Fibroblast of skin of back (primary cell): Measurements from ENCODE around the gene CPTP.
A peak's percentile ranks its signal among the peaks of the same experiment; 100 is the strongest.

Experiments used
- DNase-seq: peaks from one replicate; pipeline ENCODE4 v3.0.0-alpha.2; 2013

CPTP gene

DNA sequence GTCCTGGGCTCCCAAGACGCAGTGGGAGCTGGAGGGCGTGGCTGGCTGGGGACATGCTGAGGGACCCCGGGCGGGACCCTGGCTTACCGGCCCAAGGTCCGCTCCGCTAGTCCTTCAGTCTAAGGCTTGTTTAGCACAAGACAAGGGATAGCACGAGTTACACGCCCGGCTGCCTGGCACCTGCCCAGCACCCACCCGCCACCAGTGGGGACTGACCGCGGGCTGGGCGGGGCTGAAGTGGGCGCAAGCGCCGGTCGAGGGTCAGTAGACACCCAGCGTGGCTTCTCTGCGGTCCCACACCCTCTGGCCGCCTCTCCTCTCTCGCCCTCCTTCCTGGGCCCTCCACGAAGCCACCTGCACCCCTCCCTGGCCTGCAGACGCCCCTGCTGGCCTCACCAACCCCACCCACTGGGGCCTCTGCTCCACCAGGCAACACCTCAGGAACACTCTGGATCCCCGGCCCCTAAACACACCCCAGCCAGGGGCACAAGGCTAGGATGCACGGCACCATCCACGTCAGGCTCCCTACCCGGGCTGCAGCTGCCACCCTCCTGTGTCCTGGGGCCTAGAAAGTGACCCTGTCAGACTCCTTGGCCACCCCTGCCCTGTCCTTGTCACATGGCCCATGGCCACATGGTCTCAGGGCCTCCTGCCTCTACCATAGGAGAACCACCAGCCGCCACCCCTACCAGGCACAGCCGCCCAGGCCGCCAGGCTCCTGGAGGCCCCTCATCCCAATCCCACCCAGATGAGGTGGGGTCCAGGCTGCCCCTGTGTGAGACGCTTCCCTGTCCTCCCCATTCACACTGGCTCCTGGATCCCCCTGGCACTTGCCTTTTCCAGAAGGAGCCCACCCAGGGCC lies 12.6 kb downstream of the CPTP start:
- no peak for DNase-seq

- DNase-seq = no peak
These were observed 13.2 kb downstream of the CPTP start for GRCh38 chr1:1337793-1338147.

GRCh38 chr1:1338278-1338677 lies 13.7 kb downstream of the CPTP start:
- no peak for DNase-seq

DNA sequence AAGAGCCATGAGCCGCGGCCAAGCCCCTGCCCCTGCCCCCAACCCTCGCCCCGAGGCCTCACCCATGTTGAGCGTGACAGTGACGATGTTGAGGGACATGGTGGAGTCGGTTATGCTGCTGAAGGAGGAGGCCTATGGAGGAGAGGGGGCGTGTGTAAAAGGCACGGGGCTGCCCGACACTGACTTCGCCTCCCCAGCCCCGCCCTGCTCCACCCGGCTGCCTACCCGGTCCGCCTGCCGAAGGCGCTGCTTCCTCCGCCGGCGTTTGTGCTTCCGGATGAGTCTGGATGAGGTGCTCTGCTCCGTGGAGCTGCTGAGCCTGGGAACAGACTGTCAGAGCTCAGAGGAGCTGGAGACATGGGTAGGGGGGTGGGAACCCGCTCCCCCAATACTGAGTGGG lies 15.6 kb downstream of the CPTP start:
- DNase-seq = no peak

DNA sequence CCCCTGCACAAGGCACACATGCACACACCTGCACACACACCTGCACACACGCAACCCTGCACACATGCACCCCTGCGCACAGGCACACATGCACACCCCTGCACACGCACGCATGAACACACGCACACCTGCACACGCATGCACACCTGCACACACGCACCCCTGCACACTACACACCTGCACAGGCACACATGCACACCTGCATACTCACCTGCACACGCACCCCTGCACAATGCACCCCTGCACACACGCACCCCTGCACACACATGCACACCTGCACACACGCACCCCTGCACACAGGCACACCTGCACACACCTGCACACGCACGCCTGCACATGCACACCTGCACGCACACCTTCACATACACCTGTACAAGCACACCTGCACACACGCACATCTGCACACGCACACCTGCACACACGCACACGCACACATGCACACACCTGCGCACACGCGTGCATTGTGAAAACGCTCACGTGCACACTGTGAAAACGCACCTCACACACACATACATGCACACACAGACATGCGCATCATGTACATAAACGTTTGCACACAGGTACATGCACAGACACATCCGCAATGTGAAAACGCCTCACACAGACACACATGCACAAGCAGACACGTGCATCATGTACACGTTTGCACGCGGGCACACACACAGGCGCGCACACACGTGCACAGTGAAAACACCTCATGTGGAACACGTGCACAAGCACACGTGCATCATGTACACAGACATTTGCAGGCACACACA lies 16.4 kb downstream of the CPTP start:
- no peak for DNase-seq

GRCh38 chr1:1341549-1342021 lies 17.0 kb downstream of the CPTP start:
- no peak for DNase-seq

- no peak for DNase-seq
These were observed 17.5 kb downstream of the CPTP start for GRCh38 chr1:1342061-1342562.

DNA sequence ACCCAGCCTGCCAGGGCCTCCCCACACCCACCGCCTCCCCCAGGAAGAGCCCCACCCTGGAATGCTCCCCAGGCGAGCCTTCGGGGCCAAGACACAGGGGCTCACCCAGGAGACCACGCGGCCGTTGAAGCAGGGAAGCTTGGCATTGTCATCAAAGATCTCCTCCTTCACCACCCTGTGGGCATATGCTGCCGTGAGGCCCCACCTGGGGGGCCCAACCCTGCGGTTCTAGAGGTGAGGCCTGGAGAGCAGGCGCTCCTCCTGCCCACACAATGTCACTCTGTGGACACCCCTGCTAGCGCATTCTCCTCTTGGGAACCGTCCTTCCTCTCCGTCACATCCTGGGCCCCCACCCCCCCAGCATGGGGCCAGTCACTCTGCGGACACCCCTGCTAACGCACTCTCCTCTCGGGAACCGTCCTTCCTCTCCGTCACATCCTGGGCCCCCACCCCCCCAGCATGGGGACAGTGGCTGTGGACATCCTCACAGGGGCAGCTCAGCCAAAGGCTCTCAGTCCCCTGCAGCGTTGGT lies 18.0 kb downstream of the CPTP start:
- no peak for DNase-seq

DNA sequence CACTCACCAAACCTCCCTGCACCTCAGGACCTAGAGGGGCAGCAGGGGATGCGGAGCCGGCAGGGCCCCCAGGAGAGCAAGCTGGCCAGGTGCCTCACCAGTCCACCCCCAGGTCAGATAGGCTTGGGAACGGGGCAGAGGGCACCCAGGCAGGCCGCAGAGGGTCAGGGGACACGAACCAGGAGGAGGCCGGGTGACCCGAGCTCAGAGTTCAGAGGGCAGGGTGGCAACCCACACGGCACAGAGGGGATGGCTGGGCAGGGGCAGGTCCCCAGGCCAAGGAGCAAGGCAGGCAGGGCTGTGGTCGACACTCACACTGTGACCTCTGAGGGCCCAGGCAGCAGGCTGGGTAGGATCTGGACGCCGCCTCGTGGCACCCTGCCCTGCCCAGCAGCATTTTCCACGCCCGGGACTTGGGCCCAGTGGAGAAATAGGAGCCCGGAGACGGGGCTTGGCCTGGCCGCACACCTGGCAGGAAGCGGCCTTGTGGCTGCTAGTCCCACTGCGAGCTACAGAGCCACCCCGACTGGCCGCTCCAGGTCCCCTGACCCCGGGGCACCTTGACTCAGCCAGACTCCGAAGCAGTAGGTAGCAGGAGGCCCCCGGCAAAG lies 19.3 kb downstream of the CPTP start:
- no peak for DNase-seq

DNA sequence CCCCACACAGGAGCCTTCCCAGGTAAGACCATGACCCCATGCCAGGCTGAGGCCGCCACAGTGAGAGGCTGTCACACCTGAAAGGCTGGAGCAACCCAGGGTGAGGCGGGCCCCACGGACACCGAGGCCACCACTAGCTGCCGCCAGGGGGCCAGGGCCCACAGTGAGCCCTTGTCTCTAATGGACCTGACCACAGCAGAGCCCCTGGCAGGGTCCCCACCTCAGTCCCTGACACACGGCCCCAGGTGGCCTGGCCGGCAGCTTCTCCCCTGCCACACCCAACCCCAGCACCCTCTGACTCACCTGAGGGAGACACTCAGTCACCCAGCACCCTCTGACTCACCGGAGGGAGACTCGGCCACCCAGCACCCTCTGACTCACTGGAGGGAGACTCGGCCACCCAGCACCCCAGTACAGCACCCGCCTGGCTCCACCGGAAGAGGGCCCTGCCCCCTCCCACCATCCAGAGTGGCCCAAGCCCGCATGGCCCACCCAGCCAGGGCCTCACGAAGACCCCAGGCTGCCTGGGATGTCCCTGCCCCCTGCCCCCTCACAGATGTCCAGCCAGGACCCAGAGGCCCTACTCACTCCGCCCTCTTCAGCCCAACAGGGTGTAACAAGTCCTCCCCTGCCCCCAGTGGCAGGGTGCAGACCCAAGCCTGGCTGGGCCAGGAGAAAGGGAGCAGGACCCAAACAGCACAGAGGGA lies 20.2 kb downstream of the CPTP start:
- DNase-seq = peak; percentile 81

GRCh38 chr1:1345384-1345783 lies 20.8 kb downstream of the CPTP start:
- no peak for DNase-seq

DNA sequence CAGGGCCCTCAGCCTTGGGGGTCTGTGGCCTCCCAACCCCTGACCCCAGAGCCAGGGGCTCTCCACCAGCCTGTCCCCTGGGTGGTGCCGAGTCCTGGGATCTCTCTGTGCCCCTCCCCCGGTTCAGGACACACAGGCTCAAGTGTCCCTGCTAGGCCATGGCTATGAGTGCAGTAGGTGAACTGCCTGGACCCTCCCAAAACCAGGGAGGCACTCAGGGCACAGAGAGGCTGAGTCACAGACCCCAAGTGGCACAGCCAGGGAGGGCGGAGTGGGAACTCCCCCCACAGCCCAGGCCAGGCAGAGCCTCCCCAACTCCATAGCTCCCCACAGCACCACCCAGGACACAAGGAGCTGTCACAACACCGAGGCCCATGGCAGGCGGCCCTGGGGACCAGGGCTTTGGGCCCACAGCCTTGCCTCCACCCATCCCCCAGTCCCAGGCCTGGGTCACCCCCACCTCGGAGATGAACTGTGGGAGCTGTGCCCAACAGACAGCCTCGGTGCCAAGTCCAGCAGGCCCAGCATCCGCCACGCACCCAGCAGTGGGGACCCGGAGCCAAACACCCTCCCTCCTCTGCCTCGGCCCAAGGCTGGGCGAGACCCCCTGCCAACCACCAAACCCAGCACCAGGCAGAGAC lies 21.4 kb downstream of the CPTP start:
- no peak for DNase-seq

DNA sequence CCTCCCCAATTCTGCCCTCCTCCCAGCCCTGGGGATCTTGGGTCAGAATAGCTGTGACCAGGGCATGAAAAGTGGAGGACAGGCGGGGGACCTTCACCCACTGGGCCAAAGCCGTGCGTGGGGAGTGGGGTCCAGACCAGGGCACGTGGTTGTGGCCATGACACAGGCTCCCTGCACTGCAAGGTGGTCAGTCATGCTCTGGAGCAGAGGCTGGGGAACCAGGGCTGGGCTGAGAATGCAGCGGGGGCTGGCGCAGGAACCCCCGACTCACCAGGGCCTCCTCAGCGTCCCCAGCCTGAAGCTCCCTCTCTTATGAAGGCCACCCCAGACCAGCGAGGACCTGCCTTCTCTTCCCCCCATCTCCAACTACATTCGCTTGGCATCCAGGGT lies 21.9 kb downstream of the CPTP start:
- DNase-seq = no peak

- no peak for DNase-seq
These were observed 22.5 kb downstream of the CPTP start for GRCh38 chr1:1347026-1347595.

DNA sequence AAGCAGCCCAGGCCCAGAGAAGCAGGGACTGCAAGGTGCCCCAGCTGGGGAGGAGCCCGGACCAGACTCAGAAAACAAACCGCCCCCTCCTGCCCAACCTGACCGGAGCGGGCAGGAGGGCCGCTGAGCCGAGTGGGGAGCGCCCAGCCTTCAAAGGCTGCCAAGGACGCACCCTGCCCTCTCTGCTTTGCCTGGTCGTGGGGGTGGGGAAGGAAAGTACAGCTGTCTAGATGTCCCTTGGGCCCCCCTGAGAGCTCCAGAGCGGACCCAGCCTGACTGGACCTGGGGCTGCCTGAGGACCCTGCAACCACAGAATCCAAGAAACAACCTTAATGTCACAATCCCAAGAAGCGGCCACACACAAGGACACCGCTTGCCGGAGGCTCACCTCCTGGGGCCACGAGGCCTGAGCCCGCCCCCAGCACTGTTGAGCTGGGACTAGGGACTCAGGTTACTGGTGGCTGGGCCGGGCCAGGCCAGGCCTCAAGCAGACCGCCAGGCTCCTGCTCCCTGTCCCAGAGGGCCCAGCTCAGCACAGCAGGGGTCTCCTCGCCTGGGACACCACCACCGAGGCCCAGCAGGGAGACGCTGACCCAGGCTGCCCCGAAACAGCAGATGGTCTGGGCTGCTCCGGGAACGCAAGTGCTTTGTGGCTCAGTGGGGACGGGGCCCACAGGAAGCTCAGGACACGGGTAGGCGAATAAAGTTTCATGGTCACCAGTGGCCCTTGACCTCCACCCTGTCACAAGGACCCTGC lies 23.2 kb downstream of the CPTP start:
- no peak for DNase-seq

- no peak for DNase-seq
These were observed 24.0 kb downstream of the CPTP start for GRCh38 chr1:1348420-1349255.

GRCh38 chr1:1349256-1350012 lies 24.8 kb downstream of the CPTP start, which contains the start of gene DVL1:
Gene DVL1, minus strand, starts transcription at chr1:1349418. Its CDS starts 353 bp downstream, at chr1:1349065.
- peak; percentile 70 for DNase-seq

DNA sequence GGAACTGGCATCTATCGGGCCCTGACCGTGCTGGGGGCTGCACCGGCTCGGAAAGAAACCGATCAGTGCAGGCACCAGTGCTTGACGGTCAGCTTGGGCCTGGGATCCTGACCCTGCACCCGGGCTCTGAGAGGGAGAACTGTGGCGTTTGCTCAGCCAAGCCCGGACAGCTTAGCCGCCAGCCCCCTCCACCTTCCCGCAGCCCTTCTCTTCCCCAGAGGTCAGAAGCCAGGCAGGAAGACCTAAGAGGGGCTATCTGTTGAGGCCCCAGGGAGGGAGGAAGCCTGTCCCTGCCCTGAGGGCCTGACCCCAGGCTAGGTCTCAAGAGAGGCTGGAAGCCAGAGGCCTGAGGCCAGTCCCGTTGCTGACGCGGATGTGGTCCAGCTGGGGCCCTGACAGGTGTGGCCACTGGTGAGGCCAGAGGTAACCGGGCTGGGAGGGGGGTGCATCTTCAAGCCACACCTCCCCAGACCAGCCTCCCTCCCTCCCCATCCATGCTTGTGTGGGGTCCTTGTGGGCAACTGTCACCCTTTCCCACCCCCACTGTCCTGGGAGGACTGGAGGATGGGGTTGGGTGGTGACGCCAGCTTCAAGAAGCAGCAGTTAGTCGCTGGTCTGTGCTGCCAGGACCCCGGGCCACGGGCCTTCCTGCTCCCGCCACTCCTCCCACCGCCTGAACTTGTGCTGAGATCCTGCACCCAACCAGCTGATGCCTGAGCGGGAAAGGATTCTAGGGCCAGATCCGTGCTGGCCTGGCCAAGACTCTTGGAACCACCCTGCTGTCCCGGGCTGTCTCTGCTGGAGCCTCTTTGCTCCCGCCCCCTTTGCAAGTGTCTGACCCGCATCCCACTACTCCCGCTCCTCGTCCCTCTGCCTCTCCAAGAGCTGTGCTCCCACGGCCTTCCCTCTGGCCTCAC lies 27.2 kb downstream of the CPTP start:
- peak; percentile 43 for DNase-seq
